Measurements from ENCODE around the gene TMEM170A. TPM values are rescaled to one million over a fixed set of nuclear protein-coding genes. Genes with fewer than 3 reads are reported as not detected.
A peak's percentile ranks its signal among the peaks of the same experiment; 100 is the strongest.

The TMEM170A gene
- total RNA-seq, 1 experiment from 2014 or later, result 46.8 TPM

DNA sequence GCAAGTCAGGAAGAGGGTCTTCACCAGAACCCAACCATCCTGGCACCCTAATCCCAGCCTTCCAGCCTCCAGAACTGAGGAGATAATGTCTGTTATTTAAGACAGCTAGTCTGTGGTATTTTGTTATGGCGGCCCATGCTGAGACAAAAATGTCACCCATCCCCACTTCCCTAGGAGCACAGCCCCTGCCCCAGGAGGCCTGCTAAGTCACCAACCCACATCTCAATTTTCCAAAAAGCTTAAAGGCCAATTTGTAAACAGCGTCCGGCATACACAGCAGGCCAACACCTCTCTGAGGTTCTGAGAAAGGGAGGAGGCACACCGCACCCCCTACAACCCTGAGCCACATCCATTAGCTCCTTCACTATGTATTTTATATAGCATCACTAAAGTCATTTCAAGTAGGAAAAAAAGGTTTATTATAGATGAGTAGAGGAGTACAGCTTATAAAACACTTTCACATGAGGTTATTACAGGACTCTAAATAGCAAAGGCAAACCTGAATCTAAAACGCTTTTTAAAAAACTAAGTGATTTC lies 6.9 kb downstream of the TMEM170A start:
- H3K4me3 Mint-ChIP-seq, result peak overlapping the region in 1 of 2 experiments; percentile 53; a peak in 1 of 5 replicates
- no peak overlapping the region for H3K4me2 ChIP-seq (ENCODE audit: insufficient read depth, insufficient read length, low read length)
- H3K23me2 ChIP-seq (ENCODE audit: insufficient read length, low read depth, low read length, poor library complexity, severe bottlenecking), result no peaks in the 10 kb centered on the region
- H3K36me3 Mint-ChIP-seq (ENCODE audit: insufficient read depth in 1 of 3, low read depth in 3 of 3), result peaks cover 4 to 14% (median 11%) of the 10 kb centered on the region in 3 experiments
- no peak overlapping the region for H3K4ac ChIP-seq (ENCODE audit: low read depth, low read length)
- TF ChIP-seq, protein P1, sequence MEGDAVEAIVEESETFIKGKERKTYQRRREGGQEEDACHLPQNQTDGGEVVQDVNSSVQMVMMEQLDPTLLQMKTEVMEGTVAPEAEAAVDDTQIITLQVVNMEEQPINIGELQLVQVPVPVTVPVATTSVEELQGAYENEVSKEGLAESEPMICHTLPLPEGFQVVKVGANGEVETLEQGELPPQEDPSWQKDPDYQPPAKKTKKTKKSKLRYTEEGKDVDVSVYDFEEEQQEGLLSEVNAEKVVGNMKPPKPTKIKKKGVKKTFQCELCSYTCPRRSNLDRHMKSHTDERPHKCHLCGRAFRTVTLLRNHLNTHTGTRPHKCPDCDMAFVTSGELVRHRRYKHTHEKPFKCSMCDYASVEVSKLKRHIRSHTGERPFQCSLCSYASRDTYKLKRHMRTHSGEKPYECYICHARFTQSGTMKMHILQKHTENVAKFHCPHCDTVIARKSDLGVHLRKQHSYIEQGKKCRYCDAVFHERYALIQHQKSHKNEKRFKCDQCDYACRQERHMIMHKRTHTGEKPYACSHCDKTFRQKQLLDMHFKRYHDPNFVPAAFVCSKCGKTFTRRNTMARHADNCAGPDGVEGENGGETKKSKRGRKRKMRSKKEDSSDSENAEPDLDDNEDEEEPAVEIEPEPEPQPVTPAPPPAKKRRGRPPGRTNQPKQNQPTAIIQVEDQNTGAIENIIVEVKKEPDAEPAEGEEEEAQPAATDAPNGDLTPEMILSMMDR (conservative IDR thresholded peaks at IDR 0.05), result no peak
- H3K56ac ChIP-seq (ENCODE audit: insufficient read length, low read depth, low read length), result no peak overlapping the region
- H2AK5ac ChIP-seq (ENCODE audit: insufficient read length, low read length), result no peak overlapping the region
- H3K27ac ChIP-seq (ENCODE audit: insufficient read length, low read depth, low read length), result no peak overlapping the region
- H2BK20ac ChIP-seq (ENCODE audit: low read depth, low read length, poor library complexity, severe bottlenecking), result no peak overlapping the region
- H3K27me3 Mint-ChIP-seq (ENCODE audit: low read depth), result no peaks in the 10 kb centered on the region; the same call in none of the 2 replicates
- H2AFZ ChIP-seq (ENCODE audit: low read length), result no peak overlapping the region
- peaks cover 7% of the 10 kb centered on the region for H3K79me1 ChIP-seq (ENCODE audit: insufficient read depth, low read depth, low read length, poor library complexity, severe bottlenecking)
- peak overlapping the region in 1 of 3 experiments; percentile 57; a peak in 1 of 7 replicates for H3K27ac Mint-ChIP-seq
- H3K4me1 ChIP-seq (ENCODE audit: insufficient read depth, low read length), result no peaks in the 10 kb centered on the region; the same call in 1 of the 2 replicates
- H3K9me3 Mint-ChIP-seq, result no peaks in the 10 kb centered on the region
- H3K9me3 ChIP-seq (ENCODE audit: control insufficient read depth, low read depth, low read length), result no peaks in the 10 kb centered on the region
- DNase-seq, result no peak
- peaks cover 58 to 80% of the 10 kb centered on the region in 2 experiments for H3K4me1 Mint-ChIP-seq
- H3K9ac ChIP-seq (ENCODE audit: extremely low read depth, insufficient read length, low read length), result no peak overlapping the region
- H3K23ac ChIP-seq (ENCODE audit: insufficient read length, low read depth, low read length), result no peak overlapping the region
- H2BK12ac ChIP-seq (ENCODE audit: insufficient read length, low read depth, low read length), result no peak overlapping the region
- no peak overlapping the region for H4K91ac ChIP-seq (ENCODE audit: insufficient read length, low read depth, low read length)
- no CpG with 5 or more reads among the region's 5 CpGs for WGBS (ENCODE audit: extremely low coverage, insufficient read length, low lambda C conversion rate)
- H3K79me2 ChIP-seq (ENCODE audit: insufficient read depth, low read length), result peaks cover 30% of the 10 kb centered on the region; the same call in 1 of the 2 replicates
- H3T11ph ChIP-seq (ENCODE audit: low read length), result no peak overlapping the region
- no peaks in the 10 kb centered on the region for H4K20me1 ChIP-seq (ENCODE audit: control insufficient read depth, insufficient read depth, insufficient read length)
- no peak overlapping the region for H4K5ac ChIP-seq (ENCODE audit: insufficient read length, low read depth, low read length)
- no peak overlapping the region for H2BK5ac ChIP-seq (ENCODE audit: insufficient read length, low read length)
- no peaks in the 10 kb centered on the region for H3K27me3 ChIP-seq (ENCODE audit: insufficient read depth, low read length)
- H3K18ac ChIP-seq (ENCODE audit: insufficient read length, low read depth, low read length), result no peak overlapping the region
- no peak overlapping the region for H2BK15ac ChIP-seq (ENCODE audit: low read depth, low read length)
- H3K14ac ChIP-seq (ENCODE audit: insufficient read depth, low read length), result no peak overlapping the region
- no peak overlapping the region for H2BK120ac ChIP-seq (ENCODE audit: low read depth, low read length, poor library complexity, severe bottlenecking)
- no peak overlapping the region for H4K8ac ChIP-seq (replicated peaks; ENCODE audit: insufficient read length, low read depth, low read length)

Data from H9 (cell line).